ENCODE data around the gene WARS2. TPM values are rescaled to one million over a fixed set of nuclear protein-coding genes. Genes with fewer than 3 reads are reported as not detected.

WARS2 gene
- total RNA-seq, 1 donor from 2014 or later = 13.5 TPM

DNA sequence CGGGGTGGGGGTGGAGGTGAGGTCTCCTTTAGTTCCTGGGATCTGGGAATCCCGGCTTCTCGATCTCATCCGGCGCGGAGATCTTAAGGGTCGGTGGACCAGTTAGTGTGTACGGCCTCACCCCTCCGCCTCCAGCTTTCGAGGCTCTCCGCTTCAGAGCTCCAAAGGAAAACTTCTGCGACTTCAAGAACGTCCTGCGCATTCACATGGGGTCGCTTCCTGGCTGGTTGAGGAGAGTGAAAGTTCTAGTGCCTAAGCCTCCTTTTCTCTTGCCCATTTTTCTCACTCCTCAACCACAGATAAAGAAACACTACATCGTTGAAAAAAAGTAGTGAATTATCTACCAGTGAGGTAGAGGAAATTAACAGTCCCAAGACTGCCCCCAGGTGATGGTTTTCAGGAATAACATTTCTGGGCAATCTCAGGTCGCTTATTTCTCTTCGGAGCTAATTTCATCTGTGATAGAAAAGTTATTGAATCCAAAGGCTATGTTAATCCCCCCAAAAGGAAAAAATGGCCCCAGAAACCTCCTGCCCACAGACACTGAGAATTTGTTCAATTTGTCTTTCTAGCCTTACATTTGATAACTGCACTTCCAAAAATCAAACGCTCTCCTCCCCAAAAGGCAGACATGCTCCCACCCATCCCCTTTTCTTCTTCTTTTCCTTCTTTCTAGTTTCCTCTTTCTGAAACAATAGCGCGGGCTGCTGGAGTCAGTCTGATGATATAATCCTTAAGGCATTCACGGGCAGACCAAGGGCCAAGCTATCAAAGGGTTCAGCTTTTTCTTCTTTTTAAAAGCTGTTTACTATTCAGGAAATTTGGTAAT is 131.8 kb downstream of the WARS2 start:
- Histone ChIP-seq H3K4me3 (peak overlapping the region; percentile 28), H3K4me1 (peaks cover 5% of the 10 kb centered on the region), H4K20me1 (ENCODE audit: low read depth) (peaks cover 25% of the 10 kb centered on the region), H3K27ac (no peak overlapping the region), H3K9me3 (ENCODE audit: low read depth) (no peaks in the 10 kb centered on the region), H2AFZ (replicated peaks) (peak overlapping the region; percentile 20), H3K27me3 (peaks cover 72% of the 10 kb centered on the region), H3K36me3 (no peaks in the 10 kb centered on the region), H3K79me2 (ENCODE audit: low read depth) (no peaks in the 10 kb centered on the region), H3K9ac (no peak overlapping the region), H3K4me2 (peak overlapping the region; percentile 48), H3F3A (ENCODE audit: low read depth) (no peaks in the 10 kb centered on the region)
- Mint-ChIP-seq H3K27me3 (ENCODE audit: insufficient read depth, low read depth) (peaks cover 43% of the 10 kb centered on the region), H3K4me3 (peak overlapping the region; percentile 79), H3K36me3 (no peaks in the 10 kb centered on the region), H3K9me3 (peaks cover 5% of the 10 kb centered on the region), H3K4me1 (peaks cover 10% of the 10 kb centered on the region), H3K27ac (no peak overlapping the region)
- TF ChIP-seq EZH2 (IDR thresholded peaks at IDR 0.05) = no peak
- TF ChIP-seq, protein P1, sequence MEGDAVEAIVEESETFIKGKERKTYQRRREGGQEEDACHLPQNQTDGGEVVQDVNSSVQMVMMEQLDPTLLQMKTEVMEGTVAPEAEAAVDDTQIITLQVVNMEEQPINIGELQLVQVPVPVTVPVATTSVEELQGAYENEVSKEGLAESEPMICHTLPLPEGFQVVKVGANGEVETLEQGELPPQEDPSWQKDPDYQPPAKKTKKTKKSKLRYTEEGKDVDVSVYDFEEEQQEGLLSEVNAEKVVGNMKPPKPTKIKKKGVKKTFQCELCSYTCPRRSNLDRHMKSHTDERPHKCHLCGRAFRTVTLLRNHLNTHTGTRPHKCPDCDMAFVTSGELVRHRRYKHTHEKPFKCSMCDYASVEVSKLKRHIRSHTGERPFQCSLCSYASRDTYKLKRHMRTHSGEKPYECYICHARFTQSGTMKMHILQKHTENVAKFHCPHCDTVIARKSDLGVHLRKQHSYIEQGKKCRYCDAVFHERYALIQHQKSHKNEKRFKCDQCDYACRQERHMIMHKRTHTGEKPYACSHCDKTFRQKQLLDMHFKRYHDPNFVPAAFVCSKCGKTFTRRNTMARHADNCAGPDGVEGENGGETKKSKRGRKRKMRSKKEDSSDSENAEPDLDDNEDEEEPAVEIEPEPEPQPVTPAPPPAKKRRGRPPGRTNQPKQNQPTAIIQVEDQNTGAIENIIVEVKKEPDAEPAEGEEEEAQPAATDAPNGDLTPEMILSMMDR (IDR thresholded peaks at IDR 0.05) = peak; percentile 78
- peak; percentile 58 for DNase-seq (ENCODE audit: low spot score)

DNA sequence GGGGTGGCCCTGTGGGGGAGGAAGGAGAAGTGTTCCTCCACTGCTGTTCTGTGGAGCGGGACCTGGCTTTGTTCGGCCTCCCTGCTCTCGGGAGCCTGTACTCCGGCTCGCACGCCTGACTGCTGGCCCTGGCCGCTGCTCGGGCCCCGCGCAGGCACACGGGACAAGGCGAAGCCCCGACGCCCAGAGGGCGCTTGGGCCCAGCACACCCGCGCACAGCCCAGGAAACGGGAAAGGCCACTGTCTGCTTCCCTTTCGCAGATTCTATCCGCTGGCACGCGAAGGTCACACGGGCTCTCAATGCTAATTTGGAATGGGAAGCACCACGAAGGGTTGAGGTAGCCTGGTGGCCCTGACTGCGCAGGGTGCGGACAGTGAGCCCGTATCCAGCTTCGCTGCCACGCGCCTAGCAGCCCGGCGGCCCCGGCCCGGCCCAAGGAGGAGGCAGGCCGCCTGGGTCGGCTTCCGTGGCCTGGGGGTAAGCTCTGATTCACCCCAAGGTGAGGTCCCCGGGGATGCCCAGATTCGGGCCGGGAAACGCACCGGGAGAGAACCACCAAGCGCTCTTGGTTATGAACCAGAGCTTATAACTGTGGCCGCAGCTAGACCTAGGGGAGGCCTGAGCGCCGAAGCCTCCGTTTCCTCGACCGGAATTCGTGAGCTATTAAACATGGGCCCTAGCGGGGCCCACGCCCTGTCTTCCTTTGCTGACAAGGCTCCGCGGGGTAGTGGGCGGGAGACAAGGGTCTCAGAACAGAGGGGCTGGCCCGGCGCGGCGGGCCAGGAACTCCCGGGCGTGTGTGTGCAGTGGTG is 132.6 kb downstream of the WARS2 start:
- peaks cover 5% of the 10 kb centered on the region for H3K4me1 ChIP-seq
- no peak overlapping the region for H3K9ac ChIP-seq
- no peaks in the 10 kb centered on the region for H3K36me3 Mint-ChIP-seq
- H3K27me3 Mint-ChIP-seq (ENCODE audit: insufficient read depth, low read depth) = peaks cover 51% of the 10 kb centered on the region
- H3K9me3 ChIP-seq (ENCODE audit: low read depth) = no peaks in the 10 kb centered on the region
- no peaks in the 10 kb centered on the region for H3K36me3 ChIP-seq
- no peaks in the 10 kb centered on the region for H3K79me2 ChIP-seq (ENCODE audit: low read depth)
- peak overlapping the region; percentile 79 for H3K4me3 Mint-ChIP-seq
- H3F3A ChIP-seq (ENCODE audit: low read depth) = no peaks in the 10 kb centered on the region
- H3K27ac ChIP-seq = no peak overlapping the region
- peak; percentile 85 for TF ChIP-seq EZH2phosphoT487 (IDR thresholded peaks at IDR 0.05)
- peak; percentile 94 for TF ChIP-seq EZH2 (IDR thresholded peaks at IDR 0.05)
- TF ChIP-seq, protein P1 (IDR thresholded peaks at IDR 0.05) = no peak
- peaks cover 80% of the 10 kb centered on the region for H3K27me3 ChIP-seq
- peaks cover 10% of the 10 kb centered on the region for H3K4me1 Mint-ChIP-seq
- H3K4me3 ChIP-seq = peak overlapping the region; percentile 28
- H4K20me1 ChIP-seq (ENCODE audit: low read depth) = peaks cover 25% of the 10 kb centered on the region
- H3K27ac Mint-ChIP-seq = no peak overlapping the region
- H3K9me3 Mint-ChIP-seq = peaks cover 9% of the 10 kb centered on the region
- peak; percentile 42 for DNase-seq (ENCODE audit: low spot score)
- H2AFZ ChIP-seq (replicated peaks) = peak overlapping the region; percentile 20
- H3K4me2 ChIP-seq = peak overlapping the region; percentile 48

DNA sequence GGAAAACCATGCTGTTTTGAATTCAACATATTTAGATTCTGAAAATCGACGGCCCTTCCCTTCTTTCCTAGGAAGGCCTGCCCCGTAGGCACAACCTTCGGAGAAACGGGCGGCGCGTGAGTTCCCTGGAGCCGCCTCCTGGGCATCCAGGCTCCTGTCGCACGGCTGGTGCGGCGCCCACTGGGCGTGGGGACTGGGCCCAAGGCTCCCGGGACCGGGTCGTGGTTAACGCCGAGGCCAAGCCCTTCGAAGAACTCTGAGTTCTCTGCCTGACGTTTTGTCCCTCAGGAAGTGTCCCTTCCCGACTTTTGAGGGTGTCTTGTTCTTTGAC is 133.1 kb downstream of the WARS2 start:
- H3K27ac ChIP-seq = no peak overlapping the region
- TF ChIP-seq, protein P1 (IDR thresholded peaks at IDR 0.05) = no peak
- TF ChIP-seq EZH2 (IDR thresholded peaks at IDR 0.05) = no peak
- TF ChIP-seq EZH2phosphoT487 (IDR thresholded peaks at IDR 0.05) = no peak
- no peak overlapping the region for H3K9ac ChIP-seq
- no peaks in the 10 kb centered on the region for H3F3A ChIP-seq (ENCODE audit: low read depth)
- H3K9me3 Mint-ChIP-seq = peaks cover 9% of the 10 kb centered on the region
- no peak overlapping the region for H2AFZ ChIP-seq (replicated peaks)
- no peak overlapping the region for H3K27ac Mint-ChIP-seq
- H3K4me3 ChIP-seq = no peak overlapping the region
- peaks cover 5% of the 10 kb centered on the region for H3K4me1 ChIP-seq
- no peaks in the 10 kb centered on the region for H3K36me3 ChIP-seq
- no peaks in the 10 kb centered on the region for H3K79me2 ChIP-seq (ENCODE audit: low read depth)
- H3K36me3 Mint-ChIP-seq = no peaks in the 10 kb centered on the region
- H3K4me2 ChIP-seq = no peak overlapping the region
- H3K4me3 Mint-ChIP-seq = no peak overlapping the region
- H4K20me1 ChIP-seq (ENCODE audit: low read depth) = peaks cover 27% of the 10 kb centered on the region
- H3K27me3 ChIP-seq = peaks cover 86% of the 10 kb centered on the region
- peaks cover 10% of the 10 kb centered on the region for H3K4me1 Mint-ChIP-seq
- H3K27me3 Mint-ChIP-seq (ENCODE audit: insufficient read depth, low read depth) = peaks cover 57% of the 10 kb centered on the region
- H3K9me3 ChIP-seq (ENCODE audit: low read depth) = no peaks in the 10 kb centered on the region
- peak; percentile 15 for DNase-seq (ENCODE audit: low spot score)

Measured in neural progenitor cell (in vitro differentiated cells).